Activated CD4-positive, alpha-beta T cell treated with anti-CD3 and anti-CD28 coated beads, Interleukin-2, amount 50 U/mL, for 16 hours (primary cell): Measurements from ENCODE around the gene PMVK.

Source experiments
- DNase-seq: peaks from one replicate; pipeline ENCODE4 v3.0.0-alpha.2; 2020

PMVK gene

GRCh38 chr1:154876842-154877369 is 59.6 kb downstream of the PMVK start:
- DNase-seq = no peak
